ENCODE measurements around the gene UGT1A8.

Gene UGT1A8

DNA sequence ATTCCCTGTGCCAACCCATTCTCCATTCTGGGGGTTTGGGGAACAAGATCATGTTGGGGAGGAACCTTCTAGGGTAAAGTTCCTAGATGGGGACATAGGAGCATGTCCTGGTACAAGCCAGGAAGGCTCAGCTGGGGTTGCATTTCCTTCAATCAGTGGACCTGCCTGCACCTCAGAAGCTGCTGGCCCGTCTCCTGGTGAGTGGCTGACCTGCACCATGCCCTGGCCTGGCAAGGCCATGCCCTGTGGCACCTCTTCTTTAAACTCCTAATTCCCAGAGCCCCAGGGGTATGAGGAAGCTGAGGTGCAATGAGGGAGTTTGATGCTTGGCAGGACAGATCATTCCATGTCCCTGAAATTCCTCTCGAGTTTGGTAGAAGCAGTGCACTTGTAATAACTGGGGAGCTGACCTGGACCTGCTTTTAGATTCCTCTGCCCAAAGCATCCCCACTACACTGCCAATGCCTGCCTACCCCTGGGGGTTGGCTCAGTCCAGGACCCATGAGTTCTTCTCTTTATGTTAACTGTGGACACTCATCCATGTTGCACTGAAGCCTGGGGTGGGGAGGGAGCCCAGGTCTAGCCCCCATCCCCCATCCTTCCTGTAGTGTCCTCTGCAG, 186.0 kb downstream of the UGT1A8 start:
- FAIRE-seq = no peak

DNA sequence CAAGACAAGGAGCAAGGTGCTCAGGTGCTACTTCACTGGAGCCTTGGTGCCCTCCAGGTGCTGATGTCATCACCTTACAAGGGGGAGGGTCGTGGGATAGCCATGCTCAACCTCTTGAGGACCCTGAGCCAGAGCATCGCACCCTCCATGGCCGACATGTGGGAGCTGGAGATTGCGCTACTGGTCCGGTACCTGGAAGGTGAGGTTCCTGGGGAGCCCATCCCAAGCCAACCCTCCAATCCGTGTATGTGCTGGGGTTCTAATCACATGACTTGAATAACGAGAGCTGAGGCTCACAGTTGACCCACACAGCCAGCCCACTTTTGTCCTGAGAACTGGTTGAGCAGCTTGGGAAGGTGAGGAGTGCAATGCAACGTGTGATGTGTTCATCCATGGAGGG, 186.6 kb downstream of the UGT1A8 start:
- no peak for FAIRE-seq

DNA sequence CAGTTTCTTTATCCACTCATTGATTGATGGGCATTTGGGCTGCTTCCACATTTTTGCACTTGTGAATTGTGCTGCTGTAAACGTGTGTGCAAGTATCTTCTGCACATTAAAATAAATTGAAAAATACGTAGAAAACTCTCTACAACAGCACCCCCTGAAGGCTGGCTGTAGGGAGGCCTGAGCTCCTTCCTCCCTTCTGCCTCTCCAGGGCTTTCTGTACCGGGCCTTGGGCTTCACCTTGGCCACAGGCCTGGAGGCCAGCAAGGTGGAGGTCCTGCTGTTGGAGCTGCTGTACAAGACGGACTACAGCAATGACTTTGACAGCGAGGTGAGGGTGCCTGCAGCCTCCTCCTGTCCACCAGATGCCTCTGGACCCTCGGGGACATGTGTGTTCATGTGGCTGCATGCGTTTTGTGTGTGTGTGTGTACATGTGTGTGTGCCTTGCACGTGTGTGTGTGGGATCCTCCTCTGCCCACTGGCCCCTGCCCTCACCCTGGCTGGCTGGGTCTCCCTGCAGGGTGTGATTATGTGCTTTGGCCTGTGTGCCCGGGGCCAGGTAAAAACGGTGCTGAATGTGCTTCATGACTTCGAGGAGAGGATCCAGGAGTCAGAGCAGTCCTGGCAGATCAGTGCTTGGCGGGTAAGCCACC, 189.9 kb downstream of the UGT1A8 start:
- FAIRE-seq = no peak

DNA sequence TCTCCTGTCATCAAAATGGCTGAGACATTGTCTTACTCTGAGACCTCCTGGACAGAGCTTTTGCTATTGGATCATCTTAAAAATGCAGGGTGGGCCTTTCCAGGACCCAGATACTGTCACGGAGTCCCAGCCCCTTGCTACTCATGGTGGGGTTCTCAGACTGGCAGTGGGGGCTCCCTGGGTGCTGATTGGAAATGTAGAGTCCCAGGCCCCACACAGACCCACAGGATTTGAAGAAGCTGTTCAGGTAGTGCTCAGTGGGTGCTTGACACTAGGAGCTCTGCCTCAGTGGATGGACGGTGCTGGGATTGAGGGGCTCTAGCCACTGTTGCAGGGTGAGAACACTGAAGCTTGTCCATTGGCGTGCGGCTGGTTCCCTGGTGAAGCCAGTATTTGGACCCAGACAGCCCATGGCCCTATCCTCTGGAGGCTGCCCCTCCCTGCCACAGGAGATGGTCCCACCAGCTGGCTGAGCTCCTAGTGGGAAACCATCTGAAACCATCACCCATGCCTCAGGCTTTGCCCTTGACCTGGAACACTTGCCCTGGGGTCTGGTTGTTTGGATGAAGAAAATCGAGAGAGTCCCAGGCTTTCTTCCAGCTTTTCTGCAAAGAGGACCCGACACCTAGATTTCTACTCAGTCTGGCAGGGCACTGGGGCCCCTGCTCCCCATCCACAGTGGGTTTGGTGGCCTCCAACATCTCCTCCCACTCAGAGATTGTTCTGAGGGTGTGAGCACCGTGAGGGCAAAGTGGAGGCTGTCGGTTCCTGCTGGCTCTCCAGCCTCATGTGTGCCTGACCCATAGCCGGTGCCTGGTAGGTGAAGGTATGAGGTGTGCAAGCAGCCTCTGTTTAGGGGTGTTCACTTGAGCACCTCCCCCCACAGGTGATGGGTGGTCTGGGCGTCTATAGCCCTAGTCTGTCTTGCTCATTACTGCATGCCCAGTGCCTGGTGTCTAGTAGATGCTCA, 190.8 kb downstream of the UGT1A8 start:
- FAIRE-seq = no peak

DNA sequence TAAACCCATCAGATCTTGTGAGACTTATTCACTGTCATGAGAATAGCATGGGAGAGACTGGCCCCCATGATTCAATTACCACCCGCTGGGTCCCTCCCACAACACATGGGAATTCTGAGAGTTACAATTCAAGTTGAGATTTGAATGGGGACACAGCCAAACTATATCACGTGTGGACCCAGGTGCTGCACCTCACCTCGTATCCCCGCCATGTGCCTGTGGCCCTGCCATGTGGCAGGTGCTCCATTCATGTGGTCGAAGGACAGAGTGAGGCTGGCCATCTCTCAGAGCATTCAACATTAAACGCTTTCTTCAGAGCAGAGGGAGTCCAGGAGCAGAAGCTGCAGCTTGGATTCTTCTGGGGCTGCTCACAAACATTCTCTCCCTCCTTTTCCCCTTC, 193.0 kb downstream of the UGT1A8 start:
- FAIRE-seq = no peak

DNA sequence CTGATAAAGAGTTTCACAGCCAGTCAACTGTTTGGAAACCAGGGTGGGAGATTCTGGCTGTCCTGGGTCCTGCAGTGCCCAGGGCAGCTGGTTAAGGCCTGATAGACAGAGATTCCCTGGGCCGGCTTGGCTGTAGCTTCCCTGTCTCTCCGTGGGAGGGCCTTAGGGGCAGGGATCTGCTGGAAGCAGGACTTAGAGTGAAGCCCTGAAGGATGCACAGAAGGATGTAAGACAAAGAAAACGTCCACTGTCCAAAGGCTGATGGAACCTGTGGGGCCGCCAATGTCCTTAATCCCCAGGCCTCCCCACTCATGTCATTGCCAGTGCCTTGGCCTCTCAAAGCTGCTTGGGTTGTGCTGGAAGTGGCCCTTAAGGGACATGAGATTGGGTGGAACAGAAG, 193.7 kb downstream of the UGT1A8 start:
- no peak for FAIRE-seq

DNA sequence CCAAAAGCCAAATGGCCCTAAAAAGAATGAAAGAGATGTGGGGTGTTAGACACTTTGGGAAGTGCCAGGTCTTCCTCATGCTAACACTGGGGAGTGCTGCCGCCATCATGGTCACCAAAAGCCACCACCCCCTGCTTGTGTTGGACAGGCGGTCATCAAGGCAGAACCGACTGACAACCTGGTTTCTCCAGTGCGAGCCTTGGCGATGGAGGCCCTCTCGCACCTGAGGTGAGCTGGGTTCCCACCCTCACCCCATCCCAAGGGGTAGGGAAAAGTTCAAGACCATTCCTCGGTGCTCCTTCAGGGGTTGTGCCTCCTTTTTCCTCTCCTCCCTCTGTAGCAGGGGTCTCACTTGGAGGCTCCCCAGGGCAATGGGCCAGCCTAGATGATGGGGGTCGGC, 194.3 kb downstream of the UGT1A8 start:
- FAIRE-seq = no peak

DNA sequence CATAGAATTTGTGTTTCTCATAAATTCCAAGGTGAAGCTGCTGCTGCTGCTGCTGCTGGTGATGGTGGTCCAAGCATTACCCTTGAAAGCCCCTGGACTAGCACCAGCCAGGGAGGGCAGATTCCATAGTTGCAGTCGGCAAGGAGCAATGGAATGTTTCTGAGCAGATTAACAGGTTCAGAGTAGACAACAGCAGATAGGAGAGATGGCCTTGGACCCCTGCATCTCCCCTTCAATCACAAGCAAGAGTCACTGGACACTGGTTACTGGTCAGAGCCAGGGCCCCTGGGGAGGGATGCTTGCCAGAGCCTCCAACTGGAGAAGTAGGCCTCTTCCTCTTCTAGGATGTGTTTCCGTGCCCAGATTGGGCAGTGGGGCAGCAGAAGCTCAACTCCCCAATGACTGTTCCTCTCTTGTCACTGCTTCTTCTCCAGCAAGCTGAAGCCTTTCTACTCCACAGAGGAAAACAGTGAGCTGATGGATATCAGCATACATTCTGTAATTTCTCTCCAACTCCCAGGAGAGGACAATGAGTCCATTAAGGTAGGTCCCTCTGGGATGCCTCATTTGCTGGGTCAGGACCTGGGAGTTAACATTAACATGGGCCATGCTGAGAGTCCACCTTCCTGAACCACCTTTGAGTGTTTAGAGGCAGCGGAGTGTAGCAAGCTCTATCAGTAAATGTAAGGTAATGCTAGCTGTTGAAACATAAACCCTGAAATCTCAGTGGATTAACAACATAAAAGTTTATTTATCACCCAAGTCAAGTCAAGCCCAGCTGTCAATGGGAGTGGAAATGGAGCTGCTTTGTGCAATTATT, 196.0 kb downstream of the UGT1A8 start:
- FAIRE-seq = no peak

DNA sequence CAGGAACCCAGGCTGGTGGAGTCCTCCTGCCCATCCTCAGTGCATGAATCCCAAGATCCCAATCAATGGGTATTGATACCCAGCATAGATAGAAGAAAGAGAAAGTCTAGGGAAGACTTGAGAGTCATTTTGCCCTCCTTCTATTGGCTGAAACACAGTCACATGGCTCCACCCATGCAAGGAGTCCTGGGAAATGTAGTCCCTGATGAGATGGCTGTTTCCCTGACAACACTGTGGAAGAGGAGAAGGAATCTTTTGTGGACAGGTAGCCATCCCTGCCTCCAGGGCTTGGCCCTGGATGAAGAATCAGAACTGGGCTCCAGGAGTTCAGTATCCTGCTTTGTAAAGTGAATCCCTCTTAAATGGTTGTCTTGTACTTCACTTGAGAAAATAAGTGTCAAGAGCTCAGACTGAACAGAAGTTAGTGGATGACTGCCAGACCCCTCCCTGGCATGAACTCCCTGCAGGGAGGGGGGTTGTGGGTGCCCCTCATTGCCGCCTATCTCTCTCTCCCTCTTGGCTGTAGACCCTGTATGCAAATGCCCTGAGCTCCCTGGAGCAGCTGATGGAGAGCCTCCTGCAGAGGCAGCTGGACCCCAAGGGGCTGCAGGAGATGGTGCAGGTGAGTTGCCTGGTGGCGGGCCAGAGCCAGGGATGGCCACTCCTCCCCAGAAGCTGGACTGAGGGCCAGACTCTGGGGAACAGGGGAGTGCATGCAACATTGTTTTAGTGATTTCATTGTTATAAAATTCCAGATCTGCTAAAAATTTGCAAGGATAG, 196.8 kb downstream of the UGT1A8 start:
- FAIRE-seq = no peak

DNA sequence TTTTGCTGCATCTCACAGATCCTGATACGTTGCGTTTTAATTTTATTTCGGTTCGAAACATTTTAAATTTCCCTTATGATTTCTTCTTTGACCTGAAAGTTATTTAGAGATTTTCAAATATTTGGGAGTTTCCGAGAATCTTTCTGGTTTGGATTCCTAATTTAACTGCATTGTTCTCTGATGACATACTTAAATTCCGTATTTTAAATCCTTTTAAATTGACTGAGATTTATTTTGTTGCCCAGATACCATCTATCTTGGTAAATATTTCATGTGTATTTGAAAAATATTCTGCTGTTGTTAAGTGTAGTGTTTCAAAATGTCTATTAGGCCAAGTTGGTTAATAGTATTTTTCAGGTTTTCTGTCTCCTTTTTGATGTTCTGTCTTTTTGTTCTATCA, 198.4 kb downstream of the UGT1A8 start:
- FAIRE-seq = no peak

DNA sequence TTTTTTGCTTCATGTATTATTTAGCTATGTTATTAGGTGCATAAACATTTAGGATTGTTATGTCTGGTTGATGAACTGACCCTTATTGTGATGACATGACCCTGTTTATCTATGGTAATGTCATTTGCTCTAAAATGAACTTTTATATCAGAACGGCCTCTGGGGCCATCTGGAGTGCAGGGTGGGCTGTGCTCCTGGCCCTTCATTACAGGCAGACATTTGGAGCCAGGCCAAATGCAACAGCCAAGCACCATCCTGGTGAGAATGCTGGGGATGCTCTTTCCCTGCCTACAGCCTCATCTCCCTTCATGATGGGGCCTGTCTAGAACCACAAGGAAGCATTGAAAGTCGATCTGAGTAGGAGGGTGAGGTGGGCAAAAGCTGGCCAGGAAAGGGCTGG, 198.9 kb downstream of the UGT1A8 start:
- FAIRE-seq = no peak

DNA sequence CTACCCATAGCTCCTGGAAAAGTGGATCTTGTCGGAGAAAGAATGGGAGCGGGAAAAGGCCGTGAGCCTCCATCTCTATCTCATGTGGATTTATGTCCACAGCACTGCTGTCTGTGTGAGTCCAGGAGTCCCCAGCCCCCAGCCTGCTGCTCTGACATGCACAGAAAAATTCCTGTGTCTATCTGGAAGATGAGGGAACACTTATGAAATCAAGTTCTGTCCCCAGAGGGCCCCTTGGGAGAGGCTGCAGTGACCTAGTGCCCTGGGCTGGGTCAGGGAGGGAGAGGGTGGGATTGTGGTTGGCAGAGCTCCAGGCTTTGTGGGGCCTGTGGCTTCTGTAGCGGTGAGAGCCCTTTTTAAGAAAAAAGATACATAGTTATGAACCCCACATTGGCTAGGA, 199.3 kb downstream of the UGT1A8 start:
- no peak for FAIRE-seq

DNA sequence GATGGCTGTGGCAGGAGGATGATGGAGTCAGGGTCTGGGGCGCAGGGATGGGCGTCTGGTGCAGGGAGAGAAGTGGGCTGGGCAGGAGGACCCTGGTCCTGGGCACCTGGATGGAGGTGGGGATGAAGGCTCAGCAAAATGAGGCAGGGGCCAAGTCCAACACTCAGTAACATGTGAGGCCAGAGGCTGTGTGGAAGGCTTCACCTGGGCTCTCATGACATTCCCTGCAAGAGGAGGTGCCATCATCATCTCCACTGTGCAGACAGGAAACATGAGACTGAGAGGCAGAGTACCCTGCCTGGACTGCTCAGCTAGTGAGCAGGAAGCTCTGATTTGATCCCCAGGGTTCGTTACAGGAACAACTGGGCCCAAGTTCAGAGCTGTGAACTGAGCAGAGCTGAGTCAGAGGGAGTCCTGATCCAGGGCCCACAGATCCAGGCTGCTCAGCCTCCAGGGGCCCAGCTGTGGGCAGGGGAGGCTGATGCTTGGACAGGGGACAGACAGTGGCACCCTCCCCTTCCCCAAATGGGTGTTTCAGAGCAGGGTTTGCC, 200.0 kb downstream of the UGT1A8 start:
- FAIRE-seq = no peak

DNA sequence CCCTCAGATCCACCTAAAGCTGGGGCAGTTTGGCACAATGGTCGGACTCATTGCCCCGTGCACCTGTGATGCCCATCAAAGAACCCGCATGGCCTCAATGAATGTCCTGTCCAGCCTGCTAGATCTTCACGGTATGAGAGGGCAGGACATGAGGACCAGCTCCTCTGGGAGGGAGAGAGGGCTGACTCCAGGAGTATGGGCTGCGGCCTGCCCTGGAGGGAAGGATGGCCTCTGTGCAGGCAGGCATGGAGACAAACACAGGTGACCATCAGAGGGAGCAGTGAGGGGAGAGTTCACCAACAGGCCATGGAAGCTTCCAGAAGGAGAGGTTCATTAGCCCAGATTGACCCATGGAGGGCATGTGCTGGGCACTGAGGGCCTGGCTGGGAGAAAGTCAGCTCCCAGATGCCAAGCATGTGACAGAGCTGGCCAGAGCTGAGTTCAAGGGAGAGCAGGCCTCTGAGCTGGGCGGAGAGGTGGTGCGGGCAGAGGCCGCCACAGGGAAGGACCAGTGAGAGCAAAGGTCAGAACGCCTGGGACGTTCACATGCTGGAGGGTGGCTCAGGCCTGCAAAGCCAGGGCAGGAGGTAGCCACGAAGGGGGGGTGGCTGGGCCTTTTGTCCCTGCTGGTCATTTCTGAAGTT, 200.7 kb downstream of the UGT1A8 start:
- FAIRE-seq = no peak

DNA sequence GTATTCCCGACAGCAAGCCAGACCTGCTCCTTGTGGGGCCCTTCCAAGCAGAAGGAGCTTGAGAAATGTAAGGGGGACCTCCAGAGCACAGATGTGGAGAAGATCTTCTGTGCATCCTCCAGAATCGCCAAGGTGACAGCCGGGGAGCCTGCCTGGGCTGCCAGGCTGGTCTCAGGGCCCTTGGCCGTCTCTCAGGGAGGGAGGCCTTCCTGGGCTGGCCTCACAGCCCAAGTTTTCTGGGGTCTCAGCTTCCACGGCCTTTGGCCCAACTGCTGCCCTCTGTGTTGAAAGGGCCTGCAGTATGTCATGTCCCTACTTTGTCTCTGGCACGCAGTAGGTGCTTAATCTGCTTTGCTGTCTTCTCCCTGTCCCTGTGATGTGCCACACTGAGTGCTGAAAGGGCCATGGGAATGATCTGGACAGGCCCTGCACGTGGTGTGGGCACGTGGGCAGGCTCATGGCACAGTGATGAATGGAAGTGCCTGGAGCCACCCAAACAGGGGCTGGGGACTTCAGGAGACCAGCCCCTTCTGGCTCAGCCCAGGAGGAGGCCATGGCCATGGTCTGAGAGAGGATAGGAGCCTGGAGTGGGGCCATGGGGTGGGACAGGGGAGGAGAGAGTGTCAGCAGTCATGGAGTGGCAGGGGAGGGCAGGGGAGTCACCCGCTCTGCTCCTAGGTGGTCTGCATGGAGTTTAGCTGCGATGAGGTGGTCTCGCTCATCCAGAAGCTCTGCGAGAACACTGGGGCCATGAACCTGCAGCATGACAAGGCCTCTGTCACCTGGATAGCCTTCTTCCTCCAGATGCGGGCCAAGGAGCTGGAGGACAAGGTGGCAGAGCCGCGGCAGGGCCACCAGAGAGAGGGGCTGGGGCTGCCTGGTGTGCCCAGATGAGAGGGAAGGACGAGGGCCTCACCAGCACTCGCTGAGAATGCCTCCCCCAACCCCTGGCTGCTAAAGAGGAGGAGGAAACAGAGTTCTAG, 201.5 kb downstream of the UGT1A8 start:
- no peak for FAIRE-seq

DNA sequence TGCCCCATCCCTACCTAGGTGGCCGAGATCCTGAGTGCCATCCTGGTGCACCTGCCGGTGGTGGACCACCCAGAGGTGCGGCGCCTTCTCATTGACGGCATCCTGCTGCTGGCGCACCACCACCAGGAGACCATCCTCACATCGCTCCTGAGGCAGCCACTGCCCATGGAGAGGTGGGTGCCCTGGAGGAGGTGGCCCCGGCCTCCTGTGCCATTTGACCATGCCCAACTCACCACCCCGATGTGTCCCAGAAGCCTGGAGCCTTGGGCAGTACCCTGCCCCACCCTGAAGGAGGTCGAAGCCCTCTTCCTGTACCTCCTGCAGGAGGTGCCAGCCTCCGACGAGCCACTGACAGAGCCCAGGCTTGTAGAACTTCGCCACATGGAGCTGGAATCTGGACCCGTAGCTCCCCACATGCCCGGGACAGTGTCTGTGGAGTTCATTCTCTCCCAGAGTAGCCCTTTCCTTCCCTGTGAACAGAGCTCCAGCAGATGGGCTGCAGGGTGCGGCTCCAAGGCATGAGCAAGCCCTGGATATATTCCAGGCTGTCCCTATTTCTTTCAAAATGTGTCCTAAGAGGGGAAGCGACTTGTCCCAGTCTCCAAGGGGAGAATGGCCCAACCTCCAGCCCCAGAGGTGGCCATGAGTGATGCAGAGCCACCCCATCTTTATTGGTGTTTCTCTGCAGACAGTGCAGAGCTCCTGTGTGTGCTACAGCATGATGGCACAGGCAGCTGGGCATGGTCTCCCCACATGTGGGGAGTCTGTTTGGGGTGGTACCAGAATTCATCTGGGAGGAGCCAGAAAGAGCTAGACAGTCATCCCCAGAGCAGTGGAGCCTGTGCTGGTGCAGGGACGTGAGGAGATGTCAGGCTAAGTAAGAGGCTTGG, 202.7 kb downstream of the UGT1A8 start:
- FAIRE-seq = no peak

DNA sequence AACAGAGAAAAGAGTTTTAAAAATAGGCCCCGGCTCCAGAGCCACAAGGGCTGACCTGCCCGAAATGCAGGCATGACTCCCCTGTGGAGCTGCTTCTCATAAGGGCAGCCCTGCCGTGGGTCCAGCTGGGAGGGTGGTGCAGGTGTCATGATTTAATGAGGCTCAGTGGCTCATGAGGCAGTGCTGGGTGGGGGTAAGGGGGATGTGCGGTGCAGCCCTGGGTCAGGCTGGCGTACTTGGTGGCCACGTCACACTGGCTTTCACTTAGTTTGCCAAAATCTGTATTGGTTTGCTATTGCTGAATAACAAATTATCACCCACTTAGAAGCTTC, 203.3 kb downstream of the UGT1A8 start:
- FAIRE-seq = no peak

DNA sequence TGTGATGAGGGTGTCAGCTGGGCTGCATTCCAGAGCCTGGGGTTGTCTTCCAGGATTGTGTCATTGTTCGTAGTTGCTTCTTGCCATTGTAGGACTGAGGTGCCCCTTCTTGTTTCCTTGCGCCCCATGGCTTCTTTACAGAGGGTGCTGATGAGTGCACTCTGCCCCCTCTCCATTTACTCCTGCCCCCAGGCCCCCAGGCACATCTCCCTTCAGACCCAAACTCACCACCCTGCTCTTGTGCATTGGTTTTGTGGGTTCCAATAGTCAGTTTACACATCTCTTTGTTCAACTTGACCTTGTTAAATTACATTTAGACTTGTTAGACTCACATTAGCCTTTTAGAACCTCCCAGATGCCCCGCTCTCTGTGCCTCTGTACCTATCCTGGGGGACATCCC, 203.8 kb downstream of the UGT1A8 start:
- no peak for FAIRE-seq

DNA sequence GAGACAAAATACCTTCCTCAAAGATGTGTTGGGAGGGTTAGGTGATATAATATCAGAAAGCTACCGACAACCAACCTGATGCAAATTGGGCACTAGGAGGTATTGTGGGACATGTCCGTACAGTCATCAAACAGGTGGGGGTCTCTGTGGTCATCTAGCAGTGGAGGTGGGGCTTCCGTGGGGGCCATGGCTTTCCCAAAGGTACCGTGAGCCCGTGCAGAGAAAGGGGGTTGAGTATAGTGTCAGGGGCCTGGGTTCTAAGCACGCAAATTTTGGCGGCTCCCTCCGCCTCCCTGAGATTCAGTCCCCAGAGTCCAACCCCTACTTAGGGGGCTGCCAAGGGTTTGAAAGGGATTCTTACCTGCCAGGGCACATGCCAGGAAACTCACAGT, 204.3 kb downstream of the UGT1A8 start:
- FAIRE-seq = no peak
